ENCODE data around the gene REEP1.
"Not testable (repeated sequence)": the region's sequence is repeated elsewhere in the genome, so short reads cannot be mapped to it uniquely, and the experiment has no call there.

The REEP1 gene

DNA sequence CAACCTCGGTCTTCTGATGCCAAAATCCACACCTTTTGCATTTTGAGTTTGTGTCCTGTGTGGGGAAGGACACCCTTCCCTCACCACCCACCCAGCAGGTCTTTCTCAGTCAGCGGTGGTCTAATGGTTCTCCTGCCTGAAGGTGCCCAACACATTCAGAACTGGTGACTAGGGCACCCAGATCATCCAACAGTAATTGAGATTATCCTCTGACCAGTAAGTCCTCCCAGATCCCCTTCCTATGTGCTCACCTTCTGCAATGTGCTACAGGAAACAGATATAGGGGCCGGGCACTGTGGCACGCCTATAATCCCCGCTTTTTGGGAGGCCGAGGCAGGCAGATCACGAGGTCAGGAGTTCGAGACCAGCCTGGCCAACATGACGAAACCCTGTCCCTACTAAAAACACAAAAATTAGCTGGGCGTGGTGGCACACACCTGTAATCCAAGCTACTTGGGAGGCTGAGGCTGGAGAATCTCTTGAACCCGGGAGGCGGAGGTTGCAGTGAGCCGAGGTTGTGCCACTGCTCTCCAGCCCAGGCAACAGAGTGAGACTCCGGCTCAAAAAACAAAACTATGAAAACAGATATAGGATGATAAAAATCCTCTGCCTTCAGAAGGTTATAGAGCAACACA, 56.2 kb downstream of the REEP1 start:
- DNase-seq: no peak

DNA sequence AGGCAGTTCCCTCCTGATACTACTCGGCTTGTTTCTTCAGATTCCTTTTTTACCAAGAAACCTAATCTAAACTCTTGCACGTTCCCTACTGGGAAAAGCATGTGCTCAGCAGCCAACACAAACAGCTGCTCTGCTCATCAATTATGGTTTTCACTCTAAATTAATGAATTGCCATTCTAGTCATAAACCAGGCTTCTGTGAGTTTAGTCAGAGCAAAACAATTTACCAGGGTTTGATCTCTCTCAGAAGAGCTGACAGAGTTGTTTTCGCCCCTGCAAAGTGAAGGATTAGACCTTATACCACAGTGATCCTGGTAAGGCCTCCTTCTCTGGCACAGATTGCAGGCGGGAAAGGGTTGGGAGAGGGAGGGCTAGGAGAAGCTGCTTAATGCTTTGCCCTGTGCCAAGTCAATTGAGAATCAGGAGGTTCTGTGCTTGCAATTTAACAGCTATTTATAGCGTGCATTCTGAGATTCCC, 57.2 kb downstream of the REEP1 start:
- no peak for DNase-seq

DNA sequence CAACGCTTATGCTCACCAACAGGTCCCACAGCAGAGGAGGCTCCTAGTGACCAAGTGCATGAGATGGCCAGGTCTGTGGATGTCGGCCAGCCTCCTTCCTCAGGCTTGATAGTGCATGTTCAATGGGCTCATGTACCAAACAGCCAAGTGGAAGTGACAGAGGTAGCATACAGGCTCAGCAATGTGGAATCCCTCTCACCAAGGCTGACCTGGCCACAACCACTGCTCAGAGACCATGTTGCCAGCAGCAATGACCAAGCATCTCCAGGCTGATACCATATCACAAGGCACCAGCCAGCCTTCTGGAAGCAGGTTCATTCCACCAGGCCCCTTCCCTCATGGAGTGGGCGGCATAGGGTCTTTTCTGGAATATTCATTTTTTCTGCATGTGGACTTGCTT, 61.5 kb downstream of the REEP1 start:
- no peak for DNase-seq

DNA sequence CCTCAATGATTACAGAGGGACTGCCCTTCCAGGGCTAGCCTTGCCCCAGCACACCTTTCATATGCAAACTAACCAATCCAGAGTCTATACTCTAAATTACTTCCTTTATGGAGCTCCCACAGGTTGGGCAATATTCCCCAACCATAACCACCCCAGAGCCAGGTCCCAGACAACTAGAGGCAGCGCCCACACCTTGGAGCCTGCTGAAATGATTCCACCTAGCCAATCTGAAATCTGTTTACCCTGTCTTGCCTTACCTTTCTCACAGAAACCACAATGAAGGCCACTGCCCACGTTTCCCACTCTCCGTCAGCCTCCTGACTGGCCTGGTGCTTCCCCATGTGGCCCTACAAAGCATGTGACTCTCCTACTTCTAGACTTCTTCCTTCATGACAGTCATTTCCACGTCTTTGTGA, 62.0 kb downstream of the REEP1 start:
- DNase-seq: no peak

DNA sequence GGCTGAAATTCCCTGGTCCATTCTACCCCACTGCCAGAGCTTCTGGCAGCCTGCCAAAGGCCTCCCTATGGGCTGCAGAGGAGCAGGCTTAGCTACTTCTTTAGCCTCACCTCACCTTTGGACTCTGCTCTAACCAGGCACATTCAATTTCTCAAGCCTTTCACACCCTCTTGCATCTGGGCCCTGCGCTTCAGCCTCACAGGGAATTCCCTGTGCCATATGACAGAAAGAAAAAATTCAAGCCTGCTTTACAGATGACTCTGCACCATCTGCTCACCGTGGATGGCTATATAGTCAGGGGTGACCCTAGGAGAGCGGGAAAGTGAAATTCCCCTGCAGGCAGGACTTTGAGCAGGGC, 62.5 kb downstream of the REEP1 start:
- DNase-seq: no peak

DNA sequence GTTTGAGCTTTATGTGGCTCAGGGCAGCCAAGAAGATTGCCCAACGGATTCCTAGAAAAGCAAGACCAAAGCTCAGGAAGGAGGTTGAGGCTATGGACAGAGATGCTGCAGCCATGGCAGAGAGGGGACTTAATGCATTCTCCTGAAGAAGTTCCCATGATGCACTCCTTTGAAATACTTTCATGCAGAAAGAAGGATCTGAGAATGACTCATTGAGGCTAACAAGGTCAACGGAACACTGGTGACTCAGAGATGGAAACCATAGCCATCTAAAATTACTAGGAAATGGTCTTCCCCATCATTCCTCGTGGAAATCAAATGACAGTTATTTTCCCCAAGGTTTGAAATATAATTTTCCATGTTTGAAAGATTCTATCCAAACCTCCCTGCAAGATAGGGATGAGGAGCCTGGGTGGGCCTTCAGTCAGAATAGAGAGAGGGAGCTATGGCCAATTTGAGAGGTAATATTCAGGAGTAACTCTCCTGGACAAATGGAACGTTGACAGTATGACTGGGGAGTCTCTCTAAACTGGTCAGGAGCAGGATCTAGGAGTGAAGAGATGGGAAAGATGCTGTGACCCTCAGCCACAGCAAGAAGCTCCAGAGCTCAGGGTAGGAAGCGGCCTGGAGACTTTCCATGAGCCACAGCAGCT, 63.0 kb downstream of the REEP1 start:
- DNase-seq: no peak

DNA sequence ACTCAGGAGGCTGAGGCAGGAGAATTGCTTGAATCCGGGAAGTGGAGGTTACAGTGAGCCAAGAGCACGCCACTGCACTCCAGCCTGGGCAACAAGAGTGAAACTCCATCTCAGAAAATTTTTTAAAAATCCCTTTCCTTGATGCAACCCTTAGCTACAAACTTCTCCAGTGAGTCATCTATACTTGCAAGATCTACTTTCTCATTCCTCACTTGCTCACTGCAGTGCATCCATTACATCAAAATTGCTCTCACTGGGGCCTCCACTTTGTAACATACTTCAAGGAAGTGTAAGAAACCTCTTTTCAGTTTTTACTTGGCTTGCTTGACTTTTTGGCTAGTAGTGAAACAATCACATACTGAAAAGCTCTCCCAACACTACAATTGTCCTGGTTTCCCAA, 65.3 kb downstream of the REEP1 start:
- no peak for DNase-seq

DNA sequence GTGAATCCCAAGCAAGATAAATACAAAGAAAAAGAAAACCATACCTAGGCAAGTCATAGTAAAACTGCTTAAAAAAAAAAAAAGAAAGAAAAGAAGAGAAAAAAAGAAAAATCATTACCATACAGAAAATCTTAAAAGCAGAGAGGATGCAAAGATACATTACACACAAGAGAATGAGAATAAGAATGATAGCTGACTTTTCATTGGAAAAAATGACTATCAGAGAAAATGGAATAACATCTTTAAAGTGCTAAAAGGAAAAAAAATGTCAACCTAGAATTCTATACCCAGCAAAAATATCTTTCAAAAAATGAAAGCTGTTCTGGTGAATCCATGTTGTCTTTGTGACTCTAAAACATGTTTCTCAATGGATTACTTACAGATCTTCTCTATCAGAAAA, 66.2 kb downstream of the REEP1 start:
- no peak for DNase-seq

DNA sequence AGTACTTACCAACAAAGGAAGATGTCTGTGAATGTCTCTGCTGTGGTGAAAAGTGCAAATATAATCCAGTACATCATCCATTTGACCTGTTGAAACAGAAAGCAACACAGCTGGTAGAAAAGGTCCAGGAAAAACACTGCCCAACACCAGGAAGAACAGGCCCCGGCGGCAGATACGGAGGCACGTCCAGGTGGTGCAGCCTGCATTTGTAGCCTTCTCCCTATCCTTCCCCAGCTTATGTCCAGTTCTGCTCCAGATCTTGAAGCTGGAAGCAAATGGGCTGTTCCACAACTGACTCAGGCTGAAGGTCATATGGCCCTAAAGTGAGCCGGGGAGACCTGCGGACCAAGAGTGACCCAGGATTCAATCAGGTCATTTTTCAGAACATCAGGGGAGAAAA, 73.5 kb downstream of the REEP1 start:
- DNase-seq: no peak

DNA sequence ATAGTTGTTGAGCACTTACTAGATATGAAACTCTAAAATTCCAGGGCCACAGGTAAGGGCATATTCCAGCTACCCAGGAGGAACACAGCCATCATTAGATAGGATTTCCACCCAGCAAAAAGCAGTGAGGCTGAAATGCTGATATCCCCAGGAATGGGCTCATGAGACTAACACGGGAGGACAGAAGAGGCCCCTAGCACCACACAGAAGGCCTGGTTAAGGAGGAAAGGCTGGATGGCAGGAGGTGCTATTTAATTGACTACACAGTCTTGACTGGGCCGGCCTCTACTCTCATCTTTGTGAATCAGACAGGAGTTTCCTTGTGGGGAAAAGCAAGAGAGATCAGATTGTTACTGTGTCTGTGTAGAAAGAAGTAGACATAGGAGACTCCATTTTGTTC, 76.4 kb downstream of the REEP1 start:
- DNase-seq: no peak

DNA sequence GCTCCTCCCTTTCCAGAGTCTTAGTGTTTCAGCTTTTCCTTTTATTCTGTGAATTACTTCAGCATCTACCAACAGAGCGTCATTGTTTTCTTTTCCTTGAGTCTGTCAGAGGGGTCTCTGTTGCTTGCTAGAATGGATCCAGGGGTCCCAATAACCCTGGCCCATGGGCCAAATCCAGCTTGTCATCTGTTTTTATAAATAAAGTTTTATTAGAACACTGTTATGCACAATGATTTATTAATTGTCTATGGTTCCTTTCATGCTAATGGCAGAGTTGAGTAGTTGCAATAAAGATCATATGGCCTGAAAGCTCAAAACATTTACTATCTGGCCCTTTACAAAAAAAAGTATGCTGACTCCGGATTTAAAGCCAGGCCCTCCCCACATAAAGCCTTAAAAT, 79.3 kb downstream of the REEP1 start:
- DNase-seq: no peak

DNA sequence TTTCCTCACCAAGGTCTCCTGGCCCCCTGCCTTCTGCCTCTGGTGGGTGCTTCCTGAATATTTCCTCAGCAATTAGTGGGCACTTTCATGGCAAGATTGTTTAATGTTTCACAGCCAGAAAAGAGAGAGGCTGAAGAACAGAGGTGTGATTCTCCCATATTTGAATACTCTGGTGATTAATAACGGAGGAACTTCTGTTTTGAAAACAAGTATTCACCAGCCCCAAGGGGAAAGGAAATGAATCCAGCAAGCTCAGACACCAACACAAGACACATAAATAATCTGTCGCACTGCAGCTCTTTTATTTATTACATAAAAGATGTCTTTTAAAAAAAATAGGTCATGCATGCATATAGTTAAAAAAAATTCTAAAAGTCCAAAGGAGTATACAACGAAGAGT, 80.4 kb downstream of the REEP1 start:
- no peak for DNase-seq

DNA sequence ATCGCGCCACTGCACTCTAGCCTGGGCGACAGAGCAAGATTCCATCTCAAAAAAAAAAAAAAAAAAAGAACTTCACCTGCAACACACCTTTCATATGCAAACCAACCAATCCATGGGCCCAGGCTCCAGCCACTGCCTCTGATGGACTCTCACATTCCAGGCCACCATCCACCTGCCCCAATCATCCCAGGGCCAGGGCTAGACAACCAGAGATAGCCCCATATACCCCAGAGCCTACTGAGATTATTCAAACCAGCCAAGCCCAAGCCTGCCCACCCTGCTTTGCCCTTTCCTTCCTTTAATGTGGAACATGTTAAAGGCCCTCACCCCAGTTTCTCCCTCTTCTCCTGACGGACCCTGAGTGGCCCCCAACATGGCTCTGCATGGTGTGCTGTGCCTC, 81.1 kb downstream of the REEP1 start:
- DNase-seq: no peak

DNA sequence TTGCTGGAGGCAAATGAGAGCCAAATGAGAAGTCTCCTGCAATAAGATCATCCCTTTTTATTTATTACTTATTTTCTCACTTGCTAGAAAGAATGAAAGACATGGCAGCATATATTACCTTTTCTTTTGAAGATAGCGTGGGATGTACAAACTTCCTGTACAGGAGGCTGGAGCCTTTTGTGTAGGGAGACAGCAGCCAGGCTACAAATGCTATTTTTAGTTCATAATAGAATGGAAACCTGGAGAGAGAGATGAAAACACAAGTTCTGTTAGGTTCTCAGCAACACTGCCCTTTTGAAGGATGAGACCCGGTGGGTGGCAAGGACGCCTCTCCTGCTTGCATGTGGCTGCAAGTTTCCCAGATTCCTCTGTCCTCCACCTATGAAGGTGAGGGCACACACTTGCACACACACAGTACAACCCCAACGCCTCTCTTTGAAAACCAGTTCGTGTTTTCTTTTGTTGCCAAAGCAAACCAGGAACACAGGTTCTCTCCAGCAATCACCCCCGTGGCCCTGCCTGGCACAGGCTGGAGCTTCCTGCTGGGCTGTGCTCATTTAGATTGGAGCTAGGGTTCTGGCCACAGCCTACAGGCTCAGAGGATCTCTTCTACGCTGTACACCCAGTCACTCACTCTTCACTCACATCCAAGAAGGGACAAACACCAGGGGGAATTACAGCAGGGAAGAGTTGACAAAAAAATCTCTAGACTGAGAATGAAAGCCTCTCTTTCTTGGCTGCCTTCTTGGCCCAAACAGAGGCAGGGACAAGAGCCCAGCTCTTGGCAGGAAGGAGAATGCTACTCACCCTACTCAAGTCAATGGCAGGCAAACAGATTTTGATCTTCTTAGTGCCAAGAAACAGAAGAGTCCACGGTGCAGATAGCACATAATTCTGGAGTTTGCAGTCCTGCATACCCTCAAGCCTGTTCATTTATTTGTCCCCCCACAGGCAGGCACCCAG, 82.6 kb downstream of the REEP1 start:
- no peak for DNase-seq

DNA sequence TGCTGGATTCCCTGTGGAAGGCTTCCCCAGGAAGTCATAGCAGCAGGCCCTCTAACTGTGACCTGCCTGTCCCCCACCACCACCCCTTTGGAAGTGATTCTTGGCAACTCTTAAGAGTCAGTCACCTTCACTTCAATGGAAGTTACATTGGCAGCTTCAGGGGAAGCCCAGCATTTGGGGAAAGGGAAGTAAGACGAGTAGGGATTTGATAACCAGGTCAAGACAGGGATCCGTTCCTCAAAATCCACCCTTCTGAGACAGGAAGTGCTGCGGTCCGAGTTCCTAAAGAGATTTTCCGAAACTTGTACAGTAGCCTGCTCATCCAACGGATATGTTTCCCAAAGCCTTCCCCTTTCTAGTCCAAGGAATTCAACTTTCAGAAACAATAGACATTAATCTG, 84.0 kb downstream of the REEP1 start:
- no peak for DNase-seq

DNA sequence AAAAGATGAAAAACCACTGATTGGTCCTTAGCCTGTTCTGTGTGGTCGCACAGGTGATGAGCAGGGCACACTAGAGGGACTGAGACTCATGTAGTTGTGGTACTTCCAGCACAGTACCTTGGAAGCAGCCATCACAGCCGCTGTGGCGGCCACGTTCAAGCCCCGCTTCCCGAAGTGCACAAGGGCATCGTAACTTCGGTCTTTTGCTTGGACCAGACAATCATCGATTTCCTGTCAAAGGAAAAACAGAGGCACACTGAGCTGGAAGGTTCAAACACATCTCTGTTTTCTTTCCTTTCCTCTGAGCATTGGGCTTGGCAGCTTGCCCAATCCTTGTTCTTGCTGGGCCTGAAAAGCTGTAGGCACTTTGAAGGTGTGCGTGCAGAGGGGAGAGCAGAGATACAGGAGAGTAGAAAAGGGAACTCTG, 85.6 kb downstream of the REEP1 start:
- DNase-seq: no peak

DNA sequence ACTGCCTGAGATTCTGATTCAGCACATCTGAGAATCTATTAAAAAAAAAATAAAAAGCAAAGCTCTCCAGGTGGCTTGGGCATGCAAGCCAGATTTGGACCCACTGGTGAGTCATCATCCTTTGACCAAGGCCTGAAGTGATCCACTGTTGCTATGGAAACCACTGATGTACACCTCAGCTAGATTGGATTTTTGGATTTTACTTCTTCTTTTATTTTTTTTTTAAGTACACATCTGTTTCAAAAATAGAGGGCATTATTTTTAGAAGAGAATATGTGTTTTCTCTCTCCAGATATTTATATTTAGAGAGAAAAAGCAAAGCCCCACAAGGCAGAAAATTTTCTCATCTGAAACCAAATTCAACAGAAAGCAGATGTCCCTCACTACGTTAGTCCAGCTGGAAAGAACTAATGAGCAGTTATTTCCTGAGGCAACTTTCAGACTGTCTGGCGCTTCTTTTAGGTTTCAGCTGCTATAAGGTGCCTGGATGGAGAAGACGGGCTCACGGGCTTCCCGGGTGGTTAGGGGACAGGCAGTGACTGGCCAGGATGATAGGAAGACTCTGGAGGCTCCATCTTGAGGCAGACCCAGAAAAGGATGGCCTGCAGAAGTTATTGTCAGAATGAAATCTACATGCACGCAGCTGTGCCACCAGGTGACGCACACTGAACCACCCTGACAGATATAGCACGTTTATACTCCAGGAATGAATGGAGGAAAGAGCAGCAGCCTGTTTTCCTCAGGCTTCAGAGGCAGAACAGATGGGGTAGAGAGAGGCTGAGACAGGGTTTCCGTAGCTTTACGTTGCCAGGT, 87.6 kb downstream of the REEP1 start:
- DNase-seq: no peak

DNA sequence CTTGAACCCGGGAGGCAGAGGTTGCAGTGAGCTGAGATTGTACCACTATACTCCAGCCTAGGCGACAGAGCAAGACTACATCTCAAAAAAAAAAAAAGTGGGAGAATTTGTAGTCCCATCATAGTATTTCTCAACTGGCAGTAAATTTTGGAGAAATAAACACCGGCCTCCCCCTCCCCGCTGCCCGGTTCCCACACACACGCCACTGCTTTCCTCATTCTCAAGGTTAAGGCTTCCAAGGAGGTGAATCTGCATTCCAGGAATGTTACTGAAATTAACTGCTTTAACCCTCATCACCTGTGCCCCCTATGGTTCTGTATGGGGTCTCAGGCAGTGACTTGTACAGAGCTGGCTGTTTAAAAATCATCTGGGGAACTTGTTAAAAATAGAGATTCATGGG, 88.2 kb downstream of the REEP1 start:
- DNase-seq: no peak

DNA sequence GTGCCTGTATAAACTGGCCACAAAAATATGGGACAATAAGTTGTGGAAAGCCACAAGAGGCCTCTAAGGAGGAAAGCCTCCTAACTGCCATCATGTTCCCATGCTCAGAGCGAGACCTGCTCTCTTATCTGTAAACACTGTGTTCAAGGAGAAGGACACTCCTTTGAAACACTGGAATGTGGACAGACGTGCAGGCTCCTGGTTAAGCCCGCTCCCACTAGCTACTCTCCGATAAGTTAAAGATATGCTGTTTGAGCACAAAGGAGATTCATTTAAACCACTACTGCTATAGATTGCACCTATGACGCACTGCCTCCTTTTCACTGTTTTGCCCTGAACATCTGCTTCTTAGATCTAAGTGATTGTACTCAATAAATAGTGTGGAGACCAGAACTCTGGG, 92.2 kb downstream of the REEP1 start:
- DNase-seq: not testable (repeated sequence)

DNA sequence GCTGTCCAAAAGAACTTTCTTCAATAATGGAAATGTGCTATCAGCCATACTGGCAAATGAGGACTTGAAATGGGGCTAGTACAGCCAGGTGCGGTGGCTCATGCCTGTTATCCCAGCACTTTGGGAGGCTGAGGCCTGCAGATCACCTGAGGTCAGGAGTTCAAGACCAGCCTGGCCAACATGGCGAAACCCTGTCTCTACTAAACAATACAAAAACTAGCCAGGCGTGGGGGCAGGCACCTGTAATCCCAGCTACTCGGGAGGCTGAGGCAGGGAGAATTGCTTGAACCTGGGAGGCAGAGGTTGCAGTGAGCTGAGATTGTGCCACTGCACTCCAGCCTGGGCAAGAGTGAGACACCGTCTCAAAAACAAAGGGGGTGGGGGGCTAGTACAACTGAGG, 92.6 kb downstream of the REEP1 start:
- DNase-seq: not testable (repeated sequence)

DNA sequence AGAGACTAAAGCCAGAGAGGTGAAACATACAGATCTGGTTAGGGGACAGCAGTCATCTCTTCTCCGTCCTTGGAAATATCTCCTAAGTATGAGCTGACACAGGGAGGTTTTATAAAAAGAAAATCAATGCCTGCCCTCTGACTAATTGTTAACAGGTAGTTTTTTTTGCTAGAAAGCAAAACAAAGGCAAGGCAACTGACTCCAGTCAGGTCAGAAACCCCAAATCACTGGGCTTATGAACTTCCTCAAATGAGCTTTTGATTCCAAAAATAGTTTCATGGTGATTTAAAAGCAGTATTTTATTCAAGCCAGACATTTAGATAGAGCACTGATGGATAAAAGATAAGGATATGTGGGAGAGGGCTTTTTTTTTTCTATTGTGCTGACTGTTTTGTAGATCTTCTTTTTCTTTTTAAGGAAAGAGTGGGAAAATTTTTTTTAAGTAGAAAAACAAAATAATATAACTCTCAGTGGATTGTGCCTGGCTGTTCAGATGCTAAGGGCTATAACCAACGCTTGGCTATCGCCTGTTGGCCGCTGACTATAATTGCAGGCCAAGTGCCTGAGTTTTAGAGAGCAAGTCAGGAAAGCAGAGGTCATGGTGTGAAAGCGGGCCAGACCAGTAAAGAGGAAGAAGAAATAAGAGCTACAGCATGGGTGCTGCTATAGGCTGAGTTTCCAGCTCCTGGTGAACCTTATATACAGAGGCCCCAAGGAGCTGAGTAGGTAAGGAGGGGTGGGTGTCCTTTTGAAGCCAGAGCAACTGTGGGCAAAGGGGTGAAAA, 93.3 kb downstream of the REEP1 start:
- no peak for DNase-seq

DNA sequence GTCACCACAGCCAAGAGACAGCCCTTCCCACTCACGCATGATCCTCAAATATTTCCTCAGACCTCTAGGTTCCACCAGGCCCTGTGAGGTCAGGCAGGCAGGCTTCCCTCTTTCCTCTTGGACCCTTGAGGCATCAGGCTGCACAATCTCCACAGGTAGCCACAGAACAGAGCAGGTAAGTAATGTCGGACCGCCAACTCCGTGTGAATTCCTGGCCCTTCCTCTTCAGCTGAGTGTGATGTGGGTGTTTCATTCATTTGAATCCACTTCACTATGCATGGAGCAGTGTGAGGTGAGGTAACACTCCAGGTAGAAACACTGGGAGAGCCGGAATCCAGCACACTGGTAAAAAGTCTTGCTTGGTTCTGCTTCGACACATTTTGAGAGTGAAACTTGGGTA, 94.2 kb downstream of the REEP1 start:
- no peak for DNase-seq
